HG02852 (cell line): ENCODE data around the gene FGFR1OP2.
A peak's percentile ranks its signal among the peaks of the same experiment; 100 is the strongest.

ENCODE experiments used
- ATAC-seq: cut with Tn5 transposase; IDR thresholded peaks from one replicate; pipeline ENCODE4 v1.9.1; 2021; ENCODE audit warnings: mild to moderate bottlenecking, moderate library complexity; ENCODE audit not compliant: unreplicated experiment

The FGFR1OP2 gene

DNA sequence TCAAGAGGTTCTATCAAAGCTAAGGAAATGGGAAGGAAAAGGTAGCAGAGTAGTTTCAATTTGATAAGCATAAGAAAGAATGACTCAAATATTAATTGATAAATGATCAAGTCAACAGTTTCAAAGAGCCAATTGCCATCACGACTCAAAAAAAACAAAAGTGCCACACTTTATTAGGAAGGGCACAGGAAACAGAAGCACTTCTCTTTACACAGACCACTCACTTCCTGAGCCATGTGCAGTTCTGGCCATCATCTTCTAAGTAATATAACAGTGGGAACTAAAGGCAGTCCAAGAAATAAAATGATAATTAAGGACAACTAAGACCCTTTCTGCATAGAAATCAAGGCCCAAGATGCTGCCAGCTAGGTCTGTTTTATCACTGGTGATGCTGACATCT, 62.7 kb downstream of the FGFR1OP2 start:
- no peak for ATAC-seq

DNA sequence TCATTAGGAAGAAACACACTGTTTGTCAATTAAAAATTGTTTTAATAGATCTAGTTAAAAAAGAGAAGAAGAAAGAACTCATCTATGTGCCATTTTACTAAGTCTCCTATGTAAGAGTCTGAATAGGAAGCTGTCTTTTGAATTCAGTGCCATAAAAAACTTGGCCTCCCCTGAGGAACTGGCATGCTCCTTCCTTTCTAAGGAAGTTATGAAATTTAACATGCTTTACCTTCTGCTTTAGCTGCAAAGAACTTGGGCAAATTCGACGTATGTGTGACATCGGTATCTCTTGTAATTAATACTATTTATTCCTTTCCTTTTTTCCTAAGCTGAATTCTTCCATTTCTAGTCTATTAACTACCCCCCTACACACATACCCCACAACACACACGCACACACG, 63.4 kb downstream of the FGFR1OP2 start:
- ATAC-seq = no peak

DNA sequence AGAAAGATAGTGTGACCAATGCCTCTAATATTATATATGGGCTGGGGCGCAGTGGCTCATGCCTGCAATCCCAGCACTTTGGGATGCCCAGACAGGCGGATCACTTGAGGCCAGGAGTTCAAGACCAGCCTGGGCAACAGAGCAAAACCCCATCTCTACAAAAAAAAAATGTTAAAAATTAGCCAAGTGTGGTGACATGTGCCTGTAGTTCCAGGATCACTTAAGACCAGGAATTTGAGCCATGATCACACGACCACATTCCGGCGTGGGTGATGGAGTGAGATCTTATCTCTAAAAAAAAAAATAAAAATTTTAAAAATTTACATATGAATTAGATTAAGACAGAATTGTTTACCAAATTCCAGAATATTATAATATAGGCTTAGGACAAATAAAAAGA, 63.9 kb downstream of the FGFR1OP2 start:
- ATAC-seq = no peak

DNA sequence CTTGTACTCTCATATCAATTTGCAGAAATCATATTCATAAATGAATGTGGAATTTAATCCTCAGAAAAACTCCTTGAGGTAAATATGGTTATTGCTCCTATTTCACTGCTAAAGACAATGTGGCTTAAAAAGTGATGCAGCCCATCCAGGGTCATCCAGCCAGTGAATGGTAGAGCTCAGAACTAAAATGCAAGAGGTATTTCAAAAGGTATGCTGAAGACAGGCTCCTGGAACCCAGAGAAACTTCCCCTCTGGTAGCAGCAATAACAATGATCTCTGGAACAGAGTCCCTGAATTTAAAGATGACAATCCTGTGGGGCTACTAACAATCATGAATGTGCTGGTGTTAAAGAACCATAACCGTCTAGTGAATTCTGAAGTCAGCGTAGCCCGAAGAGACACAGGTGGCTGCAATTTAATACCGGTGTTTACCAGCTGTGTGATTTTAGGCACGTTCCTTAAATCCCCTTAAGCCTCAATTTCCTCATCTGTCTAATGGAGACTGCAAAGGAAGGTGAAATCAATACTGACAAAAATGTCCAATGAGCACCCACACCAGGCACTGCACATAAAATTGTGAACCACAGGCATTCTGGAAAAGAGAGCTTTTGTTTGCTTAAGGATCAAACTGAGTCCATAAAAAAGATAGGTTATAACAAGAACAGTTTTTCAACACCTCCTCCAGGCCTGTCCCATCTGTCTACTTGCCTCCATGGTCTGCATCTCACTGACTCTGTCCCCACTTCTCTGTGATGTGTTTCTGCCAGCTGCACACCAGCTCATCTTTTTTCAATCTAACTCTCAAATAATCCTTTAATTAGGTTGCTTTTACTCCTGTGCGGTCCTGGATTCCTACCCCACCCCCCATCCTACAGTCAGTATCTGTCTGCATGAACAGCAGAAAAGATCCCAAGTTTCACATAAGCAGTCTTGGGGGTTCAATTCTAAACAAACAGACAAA, 65.4 kb downstream of the FGFR1OP2 start:
- ATAC-seq = no peak

DNA sequence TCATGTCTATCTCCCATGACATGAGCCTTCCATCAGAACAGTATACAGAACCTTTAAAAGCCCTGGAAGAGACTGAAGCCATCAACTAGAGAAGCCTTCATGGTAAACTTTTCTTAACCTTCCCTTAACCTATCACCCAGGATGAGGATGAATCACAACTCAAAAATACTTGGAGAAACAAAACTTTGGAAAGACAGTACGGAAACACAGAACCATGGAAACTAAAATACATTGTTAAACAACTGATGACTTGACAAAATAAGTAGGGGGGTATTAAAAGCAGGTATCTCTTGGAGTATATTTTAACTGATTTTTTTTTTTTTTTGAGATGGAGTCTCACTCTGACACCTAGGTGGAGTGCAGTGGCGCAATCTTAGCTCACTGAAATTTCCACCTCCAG, 67.2 kb downstream of the FGFR1OP2 start:
- ATAC-seq = no peak

DNA sequence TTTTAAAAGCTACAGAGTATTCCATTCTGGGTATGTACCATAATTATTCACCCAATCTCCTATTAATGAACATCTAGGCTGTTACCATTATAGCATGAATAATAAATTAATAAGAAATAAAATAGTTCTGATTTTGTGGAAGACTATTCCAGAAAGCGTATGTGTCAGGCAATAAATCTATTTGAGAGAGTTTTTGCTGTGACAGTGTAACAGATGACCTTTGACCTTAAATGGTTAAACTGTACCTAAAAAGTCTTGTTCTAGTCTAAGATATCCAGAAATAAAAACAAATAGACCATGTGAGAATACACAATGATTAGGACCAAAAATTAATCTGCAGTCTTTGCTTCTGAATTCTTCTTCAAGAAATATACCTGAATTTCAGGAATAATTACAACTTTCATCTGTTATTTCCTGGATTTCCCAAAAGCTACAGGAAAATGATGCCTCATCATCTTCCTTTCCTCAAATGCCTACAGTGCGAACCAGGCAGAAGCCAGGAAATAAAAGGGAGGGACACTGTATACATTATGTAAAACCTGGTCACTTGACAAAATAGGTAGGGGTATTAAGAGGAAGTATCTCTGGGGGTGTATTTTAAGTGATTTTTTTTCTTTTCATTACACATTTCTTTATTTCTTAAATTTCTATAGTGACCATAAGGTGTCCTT, 68.7 kb downstream of the FGFR1OP2 start:
- no peak for ATAC-seq

DNA sequence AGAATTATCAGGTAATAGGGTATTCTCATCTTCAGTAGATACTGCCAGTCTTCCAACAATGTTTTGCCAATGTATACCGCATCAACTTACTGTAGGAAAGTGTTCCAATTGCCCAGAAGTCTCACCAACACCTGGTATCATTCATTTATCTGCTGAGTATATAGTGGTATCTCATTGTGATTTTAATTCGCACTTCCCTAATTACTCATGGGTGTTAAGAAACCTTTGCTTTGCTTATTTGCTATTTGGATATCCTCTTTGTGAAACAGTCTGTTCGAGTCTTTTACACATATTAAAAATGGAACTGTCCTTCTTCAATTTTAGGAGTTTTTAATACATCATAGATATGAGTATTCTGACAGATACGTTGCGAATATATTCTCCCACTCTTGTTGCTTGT, 69.8 kb downstream of the FGFR1OP2 start:
- no peak for ATAC-seq

DNA sequence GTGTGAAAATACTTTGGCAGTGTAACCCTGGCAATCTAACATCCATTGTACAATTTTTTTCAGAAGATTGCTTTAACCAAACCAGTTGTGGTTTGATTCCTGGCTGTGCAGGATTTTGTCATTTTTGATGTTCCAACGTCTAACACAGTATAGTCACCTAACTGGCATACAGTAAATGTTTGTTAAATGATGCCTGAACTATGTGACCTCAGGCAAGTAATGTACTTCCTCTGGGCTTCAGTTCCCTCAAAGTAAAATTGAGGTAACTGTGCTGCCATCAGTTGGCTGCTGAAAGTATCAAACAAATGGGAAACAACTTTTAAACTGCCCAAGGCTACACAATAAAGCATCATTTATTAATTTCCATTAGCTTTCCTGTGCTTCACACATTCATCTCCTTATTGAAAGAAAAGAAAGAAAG, 71.6 kb downstream of the FGFR1OP2 start:
- no peak for ATAC-seq

DNA sequence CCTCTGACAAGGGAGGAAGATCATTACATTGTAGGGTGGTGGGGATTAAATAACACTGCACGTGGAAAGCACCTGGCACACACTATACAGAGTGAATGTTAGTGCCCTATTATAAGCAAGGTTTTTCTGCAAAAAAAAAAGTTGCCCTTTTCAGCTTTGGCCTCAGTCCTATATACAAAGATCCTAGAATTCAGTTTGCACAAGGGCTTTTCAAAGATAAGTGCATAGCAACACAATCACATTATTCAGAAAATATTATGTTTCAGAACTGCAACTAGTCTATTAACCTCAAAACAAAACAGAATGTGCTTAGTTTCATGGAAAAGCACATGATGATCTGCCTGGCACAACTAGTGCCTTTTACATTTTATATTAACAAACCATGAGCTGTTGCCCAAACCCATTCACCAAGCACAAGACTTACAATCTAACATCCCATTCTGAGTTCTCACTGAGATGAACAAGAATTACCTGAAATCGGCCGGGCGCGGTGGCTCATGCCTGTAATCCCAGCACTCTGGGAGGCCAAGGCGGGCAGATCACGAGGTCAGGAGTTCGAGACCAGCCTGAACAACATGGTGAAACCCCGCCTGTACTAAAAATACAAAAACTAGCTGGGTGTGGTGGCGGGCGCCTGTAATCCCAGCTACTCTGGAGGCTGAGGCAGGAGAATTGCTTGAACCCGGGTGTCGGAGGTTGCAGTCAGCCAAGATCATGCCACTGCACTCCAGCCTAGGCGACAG, 74.1 kb downstream of the FGFR1OP2 start:
- no peak for ATAC-seq

DNA sequence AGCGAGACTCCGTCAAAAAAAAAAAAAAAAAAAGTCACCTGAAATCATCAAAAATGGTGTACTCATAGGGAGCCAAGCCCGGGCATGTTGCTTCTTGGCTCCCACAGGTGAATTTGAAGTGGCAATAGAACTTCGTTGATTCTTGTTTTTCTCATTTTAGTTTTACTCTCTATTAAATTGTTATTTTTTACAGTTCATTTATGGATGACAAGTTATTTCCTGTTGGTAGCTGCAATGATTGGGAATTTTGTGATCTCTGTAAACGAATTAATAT, 74.6 kb downstream of the FGFR1OP2 start:
- no peak for ATAC-seq

DNA sequence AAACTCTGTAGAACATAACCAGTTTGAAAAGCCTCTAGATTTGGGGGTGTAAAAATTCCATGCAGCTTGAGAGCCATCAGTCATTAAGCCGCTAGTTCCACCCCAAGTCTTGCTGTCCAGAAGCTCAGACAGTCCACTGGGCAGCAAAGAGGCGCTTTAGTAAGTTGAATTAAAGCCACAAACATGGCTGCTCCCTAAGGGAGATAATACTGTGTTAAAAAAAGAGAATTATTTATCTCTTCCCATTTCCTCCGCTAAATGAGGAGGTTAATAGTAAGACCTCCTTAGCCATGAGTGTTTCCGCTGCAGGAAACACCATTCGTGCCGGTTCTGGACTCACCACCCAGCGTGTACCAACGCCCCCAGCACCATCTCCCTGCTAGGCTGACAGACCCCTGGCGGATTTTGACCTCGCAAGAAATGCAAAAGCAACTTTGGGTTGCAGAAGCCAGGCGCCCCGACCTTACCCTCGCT, 75.4 kb downstream of the FGFR1OP2 start:
- peak; percentile 29 for ATAC-seq

DNA sequence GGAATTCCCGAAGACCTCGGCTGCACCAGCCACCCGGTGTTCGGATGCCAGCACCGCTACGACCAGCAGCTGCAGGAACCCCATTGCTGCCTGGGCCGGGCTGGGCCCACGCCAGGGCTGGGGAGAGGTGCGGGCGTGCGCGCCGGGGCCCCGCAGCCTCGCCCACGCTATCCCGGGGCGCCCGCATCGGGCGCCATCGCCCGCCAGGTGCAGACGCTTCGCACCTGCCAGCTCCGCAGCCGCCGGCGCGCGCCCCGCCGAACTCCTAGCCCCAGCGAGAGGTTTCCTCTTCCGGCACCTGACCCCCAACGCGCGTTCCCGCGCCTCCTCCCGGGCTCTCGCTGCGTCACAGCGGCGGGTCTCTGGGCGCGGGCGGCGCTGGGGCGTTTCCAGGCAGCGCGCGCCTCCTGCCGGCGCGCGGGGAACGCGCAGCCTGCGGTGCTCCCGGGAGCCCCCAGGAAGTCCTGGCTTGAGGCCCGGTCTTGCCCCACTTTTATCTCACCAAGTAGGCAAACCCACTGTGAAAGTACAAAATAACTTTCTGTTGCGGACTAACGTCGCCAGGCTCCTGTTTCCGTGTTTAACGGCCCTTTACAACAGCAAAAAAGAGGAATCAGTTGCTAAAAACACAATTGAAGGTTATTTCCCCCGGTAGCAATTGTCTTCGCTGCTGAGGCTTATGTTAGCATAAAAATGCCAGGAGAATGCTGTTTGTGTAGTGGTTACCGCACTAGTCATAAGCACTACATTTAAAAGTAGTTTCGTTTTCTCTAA, 76.0 kb downstream of the FGFR1OP2 start, which contains the start of gene TM7SF3:
Gene TM7SF3 (minus strand): TSS at position 300 of the 774 bp plus-strand sequence. CDS start 216 bp downstream, at position 84.
- peak; percentile 86 for ATAC-seq

DNA sequence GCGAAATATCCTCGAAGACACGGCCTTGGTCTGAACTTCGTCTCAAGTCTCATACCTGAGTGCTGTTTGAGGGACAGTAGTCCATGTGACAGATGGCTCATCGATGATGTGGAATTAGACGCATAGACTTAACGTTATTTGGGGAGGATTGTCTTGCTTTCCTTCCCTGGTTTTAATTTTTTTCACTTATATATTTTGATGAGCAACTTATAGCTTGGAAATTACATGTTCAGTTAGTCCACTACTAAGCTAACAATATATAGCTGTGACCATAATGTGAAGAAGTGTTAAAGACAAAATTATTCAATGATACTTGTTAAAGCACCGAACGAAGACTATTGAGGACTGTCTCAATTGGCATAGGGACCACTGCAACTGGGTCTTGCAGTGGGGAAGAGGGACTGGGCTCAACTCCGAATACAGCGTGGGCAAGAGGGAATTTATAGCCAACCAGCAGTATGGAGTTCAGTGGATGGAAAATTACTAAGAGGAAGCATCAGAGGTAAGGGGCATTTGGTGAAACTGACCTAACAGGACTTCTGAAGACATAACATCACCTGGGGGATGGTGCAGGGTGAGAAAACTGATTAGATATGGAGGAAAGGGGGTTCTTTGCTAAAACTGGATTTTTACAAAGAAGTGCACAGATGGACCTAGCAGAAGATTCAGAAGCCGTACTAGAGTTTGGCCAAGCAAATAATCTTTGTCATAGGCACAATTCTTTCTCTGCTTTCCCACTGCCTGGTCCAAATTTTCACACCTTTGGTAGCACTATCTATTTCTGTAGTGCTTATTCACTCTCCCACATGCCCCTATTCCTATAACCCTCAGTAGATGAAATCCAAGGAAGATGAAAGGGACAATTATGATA, 76.8 kb downstream of the FGFR1OP2 start:
- no peak for ATAC-seq

DNA sequence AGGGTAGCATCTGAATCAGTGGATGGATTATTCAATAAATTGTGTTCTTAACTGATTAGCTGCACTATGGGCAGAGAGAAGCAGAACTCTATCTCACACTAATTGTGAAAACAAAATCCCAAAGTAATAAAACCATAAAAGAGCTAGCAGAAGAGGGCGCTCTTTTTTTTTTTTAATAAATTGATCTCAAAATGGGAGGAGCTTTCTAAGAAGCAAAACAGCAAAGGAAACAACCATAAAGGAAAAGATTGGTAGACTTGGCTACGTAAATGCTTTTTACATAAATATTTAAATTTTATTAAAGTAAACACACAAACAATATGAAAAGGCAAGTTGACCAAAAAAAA, 77.4 kb downstream of the FGFR1OP2 start:
- ATAC-seq = no peak
